Spleen (tissue), 11 donors: ENCODE data around the gene DNM3. TPM values are rescaled to one million over a fixed set of nuclear protein-coding genes. Genes with fewer than 3 reads are reported as not detected.

Source experiments
- DNase-seq: peaks from one replicate; pipeline ENCODE4 v3.0.0-alpha.2; 2020
- H3K27ac ChIP-seq, 8 donors: fragments of 200-600 bp; sonication (generic) in 7 of 8; 1 replicate in 4 of 8; 2 replicates in 4 of 8; pipeline versions ENCODE4 v1.5.0 to v1.8.0; 2016 to 2021; ENCODE audit warnings: inconsistent platforms in 4 of 8, mild to moderate bottlenecking in 4 of 8, moderate library complexity in 1 of 8
- H3K27me3 ChIP-seq, 7 donors: fragments of 200-600 bp; sonication (generic) in 6 of 7; replicated peaks in 1 of 7; 1 replicate in 4 of 7; 2 replicates in 3 of 7; pipeline versions ENCODE4 v1.5.0 to v1.8.0; 2016 to 2021; ENCODE audit warnings: inconsistent platforms in 3 of 7, mild to moderate bottlenecking in 1 of 7
- H3K36me3 ChIP-seq, 6 donors: fragments of 200-600 bp; sonication (generic) in 5 of 6; 1 replicate in 4 of 6; 2 replicates in 2 of 6; pipeline versions ENCODE4 v1.5.0 to v1.8.0; 2016 to 2021; ENCODE audit warnings: inconsistent platforms in 2 of 6
- H3K4me1 ChIP-seq, 6 donors: fragments of 200-600 bp; sonication (generic) in 5 of 6; 1 replicate in 3 of 6; 2 replicates in 3 of 6; pipeline versions ENCODE4 v1.5.0 to v1.8.0; 2016 to 2021; ENCODE audit warnings: inconsistent platforms in 3 of 6
- H3K4me3 ChIP-seq, 8 donors: fragments of 200-600 bp; sonication (generic) in 7 of 8; 1 replicate in 4 of 8; 2 replicates in 4 of 8; pipeline versions ENCODE4 v1.5.0 to v1.8.0; 2016 to 2021; ENCODE audit warnings: inconsistent platforms in 4 of 8, mild to moderate bottlenecking in 4 of 8, moderate library complexity in 2 of 8
- H3K9me3 ChIP-seq, 8 donors: fragments of 200-600 bp; sonication (generic) in 7 of 8; 1 replicate in 4 of 8; 2 replicates in 4 of 8; pipeline versions ENCODE4 v1.5.0 to v1.8.0; 2016 to 2021; ENCODE audit warnings: inconsistent platforms in 4 of 8
- CTCF ChIP-seq, 11 experiments: fragments of 200-600 bp in 7 of 11; fragments of 450-650 bp in 4 of 11; sonication (generic) in 4 of 11; IDR thresholded peaks in 8 of 11; conservative IDR thresholded peaks in 3 of 11; 1 replicate in 7 of 11; 2 replicates in 4 of 11; pipeline versions ENCODE4 v1.4.0 to v1.8.0; 2016 to 2021; ENCODE audit warnings: antibody characterized with exemption in 11 of 11, inconsistent platforms in 4 of 11, mild to moderate bottlenecking in 1 of 11
- POLR2A ChIP-seq, 3 donors: fragments of 450-650 bp; IDR thresholded peaks; one replicate each; pipeline ENCODE4 v1.5.1; 2017; ENCODE audit warnings: antibody characterized with exemption in 3 of 3, mild to moderate bottlenecking in 1 of 3
- POLR2AphosphoS5 ChIP-seq, 3 donors: sonication (generic); formaldehyde crosslinking; IDR thresholded peaks; one replicate each; pipeline ENCODE4 v1.5.1; 2017; ENCODE audit warnings: antibody characterized with exemption in 3 of 3
- WGBS, 5 donors: extraction: QIAGEN DNeasy Blood & Tissue Kit in 3 of 5; methylation state at CpG; one replicate each; pipeline versions ENCODE4 v1.1.5 to v1.1.7; 2013 to 2018; 5-methylcytosine and 5-hydroxymethylcytosine counted together
- intact Hi-C: fragments of 100-400 bp; cut with DNase I; formaldehyde crosslinking; loops from one replicate; pipeline ENCODE4 v1.15.0; 2023; ENCODE audit warnings: low total_unique reads
- polyA plus RNA-seq, 3 donors: library from polyadenylated mRNA; stranded (reverse); fragments of 200-250 nt; gene quantifications; one replicate each; pipeline ENCODE4 v1.2.1, GENCODE V29; 2013
- total RNA-seq, 7 donors: library from RNA; depleted of rRNA in 3 of 7; stranded (reverse); fragments of >200 nt in 3 of 7; fragmentation: NEBNext Ultra II Directional in 4 of 7; extraction: Animal tissue kit (Norgen Biotek cat#: 25700) in 4 of 7; gene quantifications; one replicate each; pipeline versions ENCODE4 v1.1.0 to v1.2.1, GENCODE V29; 2016 to 2021
- donor health status: healthy with polysubstance abuse.
- donor health status: DM: no; HTN: no; CAD: no; lungs with moderate emphysema.
- donor health status: DM: no; HTN: no; CAD: no.
- donor health status: Bipolar disorder and iron deficiency.
- donor health status: healthy.
- donor health status: DM: no; HTN: no; CAD: no.
- donor health status: DM: yes; HTN: yes; CAD: no.

Gene DNM3
- total and polyA plus RNA-seq, 10 donors: 0.61 to 10.2 (median 4.9) TPM

DNA sequence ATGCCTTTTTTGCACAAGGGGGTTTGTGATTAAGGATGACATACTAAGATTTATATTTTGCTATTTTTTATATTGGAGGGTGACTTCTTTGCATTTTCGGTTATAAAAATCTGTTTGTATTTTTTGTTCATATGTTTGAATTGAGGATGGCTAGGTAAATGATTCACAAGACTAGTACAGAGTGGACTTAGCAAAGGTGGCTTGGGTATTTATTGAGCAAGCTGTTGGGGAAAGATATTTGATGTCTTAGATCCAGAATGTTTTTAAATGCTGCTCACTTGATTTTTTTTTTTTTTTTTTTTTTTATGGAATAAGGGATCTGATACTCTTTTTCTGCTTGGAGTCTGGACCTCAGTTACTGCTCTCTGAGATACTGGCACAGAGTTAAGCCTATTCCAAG is 100.6 kb downstream of the DNM3 start:
- Histone ChIP-seq H3K36me3 (no peaks in the 10 kb centered on the region), H3K27me3 (no peaks in the 10 kb centered on the region), H3K27ac (no peak overlapping the region), H3K4me3 (no peak overlapping the region), H3K4me1 (no peaks in the 10 kb centered on the region), H3K9me3 (peaks cover 0 to 11% (median 0%) of the 10 kb centered on the region in 8 donors)
- 94 to 100% (median 96%) methylated on average over 1 of the region's 1 CpG for WGBS, 5 donors
- DNase-seq: no peak
- intact Hi-C loops: no loop called here
- TF ChIP-seq POLR2AphosphoS5 (IDR thresholded peaks at IDR 0.05): no peak
- TF ChIP-seq CTCF (IDR thresholded peaks at IDR 0.05 in 8 of 11, conservative IDR thresholded peaks at IDR 0.05 in 3 of 11): no peak
- TF ChIP-seq POLR2A (IDR thresholded peaks at IDR 0.05): no peak

DNA sequence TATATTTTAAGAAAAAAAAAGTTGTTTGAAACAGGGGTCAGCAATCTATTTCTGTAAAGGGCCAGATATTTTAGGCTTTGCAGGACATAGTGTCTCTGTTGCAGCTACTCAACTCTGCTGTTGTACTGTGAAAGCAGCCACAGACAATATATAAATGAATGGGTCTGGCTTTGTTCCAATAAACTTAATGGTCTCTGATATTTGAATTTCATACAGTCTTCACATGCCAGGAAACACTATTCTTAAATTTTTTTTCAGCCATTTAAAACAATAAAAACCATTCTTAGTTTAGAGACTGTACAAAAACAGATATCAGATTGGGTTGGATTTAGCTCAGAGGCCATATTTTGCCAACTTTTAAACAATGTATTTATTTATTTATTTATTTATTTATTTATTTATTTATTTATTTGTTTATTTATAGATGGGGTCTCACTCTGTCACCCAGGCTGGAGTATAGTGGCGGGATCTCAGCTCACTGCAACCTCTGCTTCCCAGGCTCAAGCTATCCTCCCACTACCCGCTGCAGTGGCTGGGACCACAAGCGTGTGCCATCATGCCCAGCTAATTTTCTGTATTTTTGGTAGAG is 102.8 kb downstream of the DNM3 start:
- Histone ChIP-seq H3K9me3 (peaks cover 0 to 11% (median 0%) of the 10 kb centered on the region in 8 donors), H3K4me1 (no peaks in the 10 kb centered on the region), H3K4me3 (no peak overlapping the region), H3K27me3 (no peaks in the 10 kb centered on the region), H3K27ac (no peak overlapping the region), H3K36me3 (no peaks in the 10 kb centered on the region)
- TF ChIP-seq CTCF (IDR thresholded peaks at IDR 0.05 in 8 of 11, conservative IDR thresholded peaks at IDR 0.05 in 3 of 11) (no peak), POLR2AphosphoS5 (IDR thresholded peaks at IDR 0.05) (no peak), POLR2A (IDR thresholded peaks at IDR 0.05) (no peak)
- intact Hi-C loops: no loop called here
- no peak for DNase-seq
- 91 to 99% (median 95%) methylated on average over 3 of the region's 3 CpGs for WGBS, 5 donors

GRCh38 chr1:171948511-171948910 is 107.2 kb downstream of the DNM3 start:
- intact Hi-C loops: no loop called here
- WGBS, 5 donors: 3 to 13% (median 8%) methylated on average over 1 of the region's 1 CpG
- H3K27me3 ChIP-seq: no peaks in the 10 kb centered on the region
- H3K27ac ChIP-seq: no peak overlapping the region
- no peak overlapping the region for H3K4me3 ChIP-seq
- no peak for DNase-seq
- no peaks in the 10 kb centered on the region for H3K36me3 ChIP-seq
- no peak for TF ChIP-seq POLR2A (IDR thresholded peaks at IDR 0.05)
- TF ChIP-seq CTCF (IDR thresholded peaks at IDR 0.05 in 8 of 11, conservative IDR thresholded peaks at IDR 0.05 in 3 of 11): no peak
- TF ChIP-seq POLR2AphosphoS5 (IDR thresholded peaks at IDR 0.05): no peak
- H3K4me1 ChIP-seq: no peaks in the 10 kb centered on the region
- peaks cover 0 to 9% (median 0%) of the 10 kb centered on the region in 8 donors for H3K9me3 ChIP-seq

- DNase-seq: no peak
- WGBS, 5 donors: 87 to 94% (median 93%) methylated on average over 2 of the region's 2 CpGs
- no peak for TF ChIP-seq POLR2AphosphoS5 (IDR thresholded peaks at IDR 0.05)
- no peak for TF ChIP-seq POLR2A (IDR thresholded peaks at IDR 0.05)
- TF ChIP-seq CTCF (IDR thresholded peaks at IDR 0.05 in 8 of 11, conservative IDR thresholded peaks at IDR 0.05 in 3 of 11): no peak
- Histone ChIP-seq H3K27me3 (no peaks in the 10 kb centered on the region), H3K4me3 (no peak overlapping the region), H3K36me3 (no peaks in the 10 kb centered on the region), H3K4me1 (no peaks in the 10 kb centered on the region), H3K9me3 (peaks cover 0 to 7% (median 0%) of the 10 kb centered on the region in 8 donors), H3K27ac (no peak overlapping the region)
- intact Hi-C loops: no loop called here
These were observed 108.0 kb downstream of the DNM3 start for GRCh38 chr1:171949316-171949715.
